Peyer's patch (tissue), 4 donors: Measurements from ENCODE around the gene OR52E8. TPM values are rescaled to one million over a fixed set of nuclear protein-coding genes. Genes with fewer than 3 reads are reported as not detected.

Source experiments
- DNase-seq, 3 donors: peaks; one replicate each; pipeline ENCODE4 v3.0.0-alpha.2; 2017 to 2019
- H3K27ac ChIP-seq, 4 donors: fragments of 200-600 bp; sonication (generic); one replicate each; pipeline ENCODE4 v1.5.1; 2016 to 2019
- H3K27me3 ChIP-seq, 2 donors: fragments of 200-600 bp; sonication (generic); one replicate each; pipeline ENCODE4 v1.5.1; 2019
- H3K36me3 ChIP-seq, 3 donors: fragments of 200-600 bp; sonication (generic); one replicate each; pipeline ENCODE4 v1.5.1; 2016 to 2019
- H3K4me1 ChIP-seq, 4 donors: fragments of 200-600 bp; sonication (generic); one replicate each; pipeline ENCODE4 v1.5.1; 2016 to 2019
- H3K4me3 ChIP-seq, 4 donors: fragments of 200-600 bp; sonication (generic); 1 replicate in 3 of 4; 2 replicates in 1 of 4; pipeline ENCODE4 v1.5.1; 2016 to 2019; ENCODE audit warnings: mild to moderate bottlenecking in 1 of 4
- H3K9me3 ChIP-seq, 4 donors: fragments of 200-600 bp; sonication (generic); one replicate each; pipeline ENCODE4 v1.5.1; 2016 to 2019; ENCODE audit warnings: mild to moderate bottlenecking in 1 of 4
- POLR2A ChIP-seq, 2 donors: fragments of 450-650 bp; IDR thresholded peaks; one replicate each; pipeline ENCODE4 v1.5.1; 2017; ENCODE audit warnings: antibody characterized with exemption in 2 of 2, mild to moderate bottlenecking in 2 of 2, moderate library complexity in 2 of 2
- total RNA-seq, 4 donors: library from RNA; depleted of rRNA; stranded (reverse); fragments of >200 nt; gene quantifications; one replicate each; pipeline ENCODE4 v1.1.0, GENCODE V29; 2016
- TF ChIP-seq, protein P1 (sequence below), 6 experiments: fragments of 450-650 bp in 4 of 6; fragments of 200-600 bp in 2 of 6; sonication (generic) in 1 of 6; IDR thresholded peaks; one replicate each; pipeline ENCODE4 v1.5.1; 2017 to 2019; ENCODE audit warnings: antibody characterized with exemption in 6 of 6, mild to moderate bottlenecking in 3 of 6, moderate library complexity in 1 of 6

OR52E8 gene
- total RNA-seq, 4 donors from 2014 or later = not detected

DNA sequence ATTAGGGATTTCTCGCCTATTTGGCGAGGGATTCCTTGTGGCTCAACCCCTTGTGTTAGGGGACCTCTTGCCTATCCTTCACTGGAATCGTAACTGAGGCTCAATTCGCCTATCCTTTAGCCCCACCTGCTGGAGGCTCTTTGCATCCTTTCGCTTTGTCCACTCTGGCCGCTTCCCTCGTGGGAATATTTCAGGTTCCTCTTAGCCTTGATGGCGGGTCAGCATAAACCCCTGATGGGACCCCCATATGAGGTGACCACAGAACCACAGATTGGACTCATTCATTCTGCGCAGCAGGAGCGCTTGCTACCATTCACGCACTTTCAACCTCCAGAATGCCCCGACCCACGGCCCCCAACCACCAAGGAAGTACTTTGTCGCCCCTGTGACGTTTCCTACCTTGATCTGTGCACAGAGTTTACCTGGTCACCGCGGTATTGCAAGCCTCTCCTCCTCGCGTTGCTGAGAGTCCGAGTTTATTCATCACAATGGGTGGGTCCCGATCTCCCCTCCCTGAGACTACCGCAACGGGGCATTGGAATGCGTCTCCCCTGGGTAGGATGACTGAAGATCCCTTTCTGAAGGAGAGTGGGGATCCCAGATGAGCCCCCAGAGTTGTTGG lies 48.9 kb downstream of the OR52E8 start, which contains the start of gene OR52N2:
OR52N2 (plus strand) TSS at position 425 of the 622 bp plus-strand sequence. CDS start 11,412 bp downstream, outside the sequence.
- Histone ChIP-seq H3K36me3 (no peaks in the 10 kb centered on the region), H3K27ac (no peak within 1 kb of the TSS), H3K4me3 (peak within 1 kb of the TSS; percentile 20 to 53 (median 41)), H3K9me3 (no peaks in the 10 kb centered on the region), H3K27me3 (no peaks in the 10 kb centered on the region), H3K4me1 (no peaks in the 10 kb centered on the region)
- peak; percentile 54 to 88 (median 77) for DNase-seq
- TF ChIP-seq, protein P1, sequence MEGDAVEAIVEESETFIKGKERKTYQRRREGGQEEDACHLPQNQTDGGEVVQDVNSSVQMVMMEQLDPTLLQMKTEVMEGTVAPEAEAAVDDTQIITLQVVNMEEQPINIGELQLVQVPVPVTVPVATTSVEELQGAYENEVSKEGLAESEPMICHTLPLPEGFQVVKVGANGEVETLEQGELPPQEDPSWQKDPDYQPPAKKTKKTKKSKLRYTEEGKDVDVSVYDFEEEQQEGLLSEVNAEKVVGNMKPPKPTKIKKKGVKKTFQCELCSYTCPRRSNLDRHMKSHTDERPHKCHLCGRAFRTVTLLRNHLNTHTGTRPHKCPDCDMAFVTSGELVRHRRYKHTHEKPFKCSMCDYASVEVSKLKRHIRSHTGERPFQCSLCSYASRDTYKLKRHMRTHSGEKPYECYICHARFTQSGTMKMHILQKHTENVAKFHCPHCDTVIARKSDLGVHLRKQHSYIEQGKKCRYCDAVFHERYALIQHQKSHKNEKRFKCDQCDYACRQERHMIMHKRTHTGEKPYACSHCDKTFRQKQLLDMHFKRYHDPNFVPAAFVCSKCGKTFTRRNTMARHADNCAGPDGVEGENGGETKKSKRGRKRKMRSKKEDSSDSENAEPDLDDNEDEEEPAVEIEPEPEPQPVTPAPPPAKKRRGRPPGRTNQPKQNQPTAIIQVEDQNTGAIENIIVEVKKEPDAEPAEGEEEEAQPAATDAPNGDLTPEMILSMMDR (IDR thresholded peaks at IDR 0.05) = peak; percentile 52 to 85 (median 78)
- TF ChIP-seq POLR2A (IDR thresholded peaks at IDR 0.05) = no peak

DNA sequence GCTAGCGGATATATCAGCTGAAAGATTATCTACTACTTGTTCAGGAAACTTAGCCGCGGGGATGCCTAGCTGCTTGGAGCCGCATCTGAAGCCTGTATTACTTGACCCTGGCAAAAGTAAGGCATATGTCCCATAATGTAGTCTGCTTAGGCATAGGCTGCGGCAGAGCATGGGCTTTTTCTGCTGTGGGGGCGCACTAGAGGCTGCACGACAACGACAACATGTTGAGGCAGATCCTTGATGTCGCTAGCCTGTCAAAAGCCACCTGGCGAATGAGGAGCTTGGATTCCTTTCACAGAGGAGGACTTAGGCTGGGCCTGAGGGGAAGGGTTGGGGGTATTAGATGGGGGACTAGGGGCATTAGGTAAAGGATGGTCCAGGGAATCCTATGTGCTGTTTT lies 49.9 kb downstream of the OR52E8 start:
- H3K9me3 ChIP-seq = no peaks in the 10 kb centered on the region
- H3K4me3 ChIP-seq = no peak overlapping the region
- DNase-seq = no peak
- H3K27me3 ChIP-seq = no peaks in the 10 kb centered on the region
- TF ChIP-seq, protein P1 (IDR thresholded peaks at IDR 0.05) = no peak
- TF ChIP-seq POLR2A (IDR thresholded peaks at IDR 0.05) = no peak
- no peak overlapping the region for H3K27ac ChIP-seq
- no peaks in the 10 kb centered on the region for H3K36me3 ChIP-seq
- H3K4me1 ChIP-seq = no peaks in the 10 kb centered on the region

Other genes starting within 250 kb of the OR52E8 start
- gene TRIM34, start 232.7 kb downstream of the OR52E8 start, total RNA-seq = 10 to 100 TPM in 3 of 4 donors, 1 to 10 TPM in 1; 6.7 to 14.9 (median 11.0) TPM
- gene TRIM5, start 172.6 kb downstream of the OR52E8 start, total RNA-seq = 10 to 100 TPM in 3 of 4 donors, 1 to 10 TPM in 1; 8.1 to 55.3 (median 21.3) TPM
- 100 to 1,000 TPM in 1 of 4 donors, 10 to 100 TPM in 3; 23.9 to 309 (median 34.3) TPM for gene TRIM22, start 167.9 kb downstream of the OR52E8 start, total RNA-seq
- gene OR56B1, start 121.2 kb downstream of the OR52E8 start, total RNA-seq = not detected
- gene OR52N4, start 103.4 kb downstream of the OR52E8 start, total RNA-seq = not detected
- gene OR52N5, start 74.3 kb downstream of the OR52E8 start, total RNA-seq = not detected
- not detected for gene OR52N1, start 66.4 kb downstream of the OR52E8 start, total RNA-seq
- gene OR52N2, start 48.8 kb downstream of the OR52E8 start, total RNA-seq = not detected
- gene OR52E6, start 15.8 kb downstream of the OR52E8 start, total RNA-seq = not detected
- gene OR52E4, start 22.9 kb upstream of the OR52E8 start, total RNA-seq = not detected
- gene OR52E5, start 35.5 kb upstream of the OR52E8 start, total RNA-seq = not detected
- gene OR56A3, start 84.6 kb upstream of the OR52E8 start, total RNA-seq = not detected
- not detected for gene OR56A5, start 110.8 kb upstream of the OR52E8 start, total RNA-seq
- not detected for gene OR52L1, start 129.3 kb upstream of the OR52E8 start, total RNA-seq
- gene OR56A4, start 149.3 kb upstream of the OR52E8 start, total RNA-seq = not detected
- not detected for gene OR56A1, start 173.1 kb upstream of the OR52E8 start, total RNA-seq
- gene OR56B4, start 250.0 kb upstream of the OR52E8 start, total RNA-seq = not detected